ENCODE measurements around the gene COL19A1.
"Not testable (repeated sequence)": the region's sequence is repeated elsewhere in the genome, so short reads cannot be mapped to it uniquely, and the experiment has no call there.

The COL19A1 gene

GRCh38 chr6:69973763-69974162 is 107.4 kb downstream of the COL19A1 start:
- FAIRE-seq, result no peak

- FAIRE-seq, result no peak
Measured at GRCh38 chr6:69974193-69974592, 107.8 kb downstream of the COL19A1 start.

GRCh38 chr6:69976591-69977090 is 110.3 kb downstream of the COL19A1 start:
- no peak for FAIRE-seq

- no peak for FAIRE-seq
Measured at GRCh38 chr6:69980624-69981023, 114.3 kb downstream of the COL19A1 start.

GRCh38 chr6:69984506-69984905 is 118.2 kb downstream of the COL19A1 start:
- FAIRE-seq, result no peak

- FAIRE-seq, result no peak
Measured at GRCh38 chr6:69985180-69985579, 118.8 kb downstream of the COL19A1 start.

GRCh38 chr6:69987550-69987949 is 121.2 kb downstream of the COL19A1 start:
- FAIRE-seq, result no peak

- no peak for FAIRE-seq
Measured at GRCh38 chr6:69988458-69989126, 122.2 kb downstream of the COL19A1 start.

GRCh38 chr6:69994251-69994650 is 127.9 kb downstream of the COL19A1 start:
- no peak for FAIRE-seq

GRCh38 chr6:70008189-70008588 is 141.8 kb downstream of the COL19A1 start:
- FAIRE-seq, result no peak

- not testable (repeated sequence) for FAIRE-seq
Measured at GRCh38 chr6:70010339-70010738, 144.0 kb downstream of the COL19A1 start.

- not testable (repeated sequence) for FAIRE-seq
Measured at GRCh38 chr6:70023201-70023600, 156.8 kb downstream of the COL19A1 start.

- no peak for FAIRE-seq
Measured at GRCh38 chr6:70028246-70028645, 161.9 kb downstream of the COL19A1 start.

- no peak for FAIRE-seq
Measured at GRCh38 chr6:70028926-70029325, 162.6 kb downstream of the COL19A1 start.

GRCh38 chr6:70033781-70034180 is 167.4 kb downstream of the COL19A1 start:
- no peak for FAIRE-seq

GRCh38 chr6:70037445-70037844 is 171.1 kb downstream of the COL19A1 start:
- FAIRE-seq, result no peak

GRCh38 chr6:70040766-70041165 is 174.4 kb downstream of the COL19A1 start:
- no peak for FAIRE-seq

GRCh38 chr6:70041411-70041810 is 175.1 kb downstream of the COL19A1 start:
- FAIRE-seq, result no peak

- FAIRE-seq, result no peak
Measured at GRCh38 chr6:70045413-70045812, 179.1 kb downstream of the COL19A1 start.

GRCh38 chr6:70051197-70052124 is 185.1 kb downstream of the COL19A1 start:
- FAIRE-seq, result no peak

GRCh38 chr6:70059039-70059719 is 192.8 kb downstream of the COL19A1 start:
- FAIRE-seq, result no peak

GRCh38 chr6:70060680-70061079 is 194.3 kb downstream of the COL19A1 start:
- no peak for FAIRE-seq

GRCh38 chr6:70061546-70061945 is 195.2 kb downstream of the COL19A1 start:
- FAIRE-seq, result no peak
